ENCODE data around the gene GLT8D1. TPM values are rescaled to one million over a fixed set of nuclear protein-coding genes. Genes with fewer than 3 reads are reported as not detected.

The GLT8D1 gene
- total and polyA plus RNA-seq, 2 of the 4 experiments (the other 2 are of a cell fraction), result 87.8 to 124 TPM

- H2BK120ac ChIP-seq (ENCODE audit: low read depth, low read length), result peak overlapping the region; percentile 51; the same call in 1 of the 2 replicates
- peaks cover 5% of the 10 kb centered on the region; the same call in 1 of the 2 replicates for H3K9me1 ChIP-seq (ENCODE audit: insufficient read depth, low read length)
- 2% methylated on average over 7 of the region's 22 CpGs; no CpG with 5 or more reads in 1 of the 2 experiments for WGBS, 2 experiments (ENCODE audit: extremely low coverage in 2 of 2, insufficient read length in 1 of 2)
- peaks cover 24 to 65% of the 10 kb centered on the region in 2 experiments for H3K79me1 ChIP-seq (ENCODE audit: low read depth in 1 of 2, low read length in 2 of 2)
- in situ Hi-C loops (cut with MboI; ENCODE audit: low sequenced_read_pairs) (no loop called here), intact Hi-C loops (cut with micrococcal nuclease) (no loop called here), dilution Hi-C loops (cut with HindIII; ENCODE audit: low sequenced_read_pairs, unreplicated experiment) (no loop called here)
- H2AK5ac ChIP-seq (ENCODE audit: low read depth, low read length), result peak overlapping the region; percentile 83
- H4K5ac ChIP-seq (ENCODE audit: low read depth, low read length), result peak overlapping the region; percentile 66
- no peaks in the 10 kb centered on the region for H3K9me3 ChIP-seq (ENCODE audit: control insufficient read depth, insufficient read depth, low read length)
- H3K4me1 ChIP-seq (ENCODE audit: control insufficient read depth, insufficient read depth, low read length), result peaks cover 5% of the 10 kb centered on the region
- H3K27ac ChIP-seq (ENCODE audit: insufficient read depth, low read length), result peak overlapping the region; percentile 91
- ChIA-PET POLR2A (ENCODE audit: unreplicated experiment) (interaction anchor here (0.6 kb wide), 1 partner anchor 615 kb away, joined by 14 read pairs; no protein-coding TSS in a partner anchor), CTCF (no interaction called here)
- no peak overlapping the region for H2BK15ac ChIP-seq (ENCODE audit: low read depth, low read length)
- DNase-seq (peak; percentile 33), ATAC-seq (ENCODE audit: low read depth) (peak; percentile 5)
- H4K91ac ChIP-seq (ENCODE audit: insufficient read depth, low read depth, low read length), result peak overlapping the region; percentile 96
- no peaks in the 10 kb centered on the region for H3K27me3 ChIP-seq (ENCODE audit: control insufficient read depth, insufficient read depth, low read length)
- peak overlapping the region; percentile 80 for H3K9ac ChIP-seq (ENCODE audit: low read depth, low read length)
- H3K4me3 ChIP-seq (ENCODE audit: insufficient read depth, low read depth, low read length), result peak overlapping the region; percentile 95
- H4K8ac ChIP-seq (ENCODE audit: low read depth in 2 of 2, low read length in 2 of 2), result peak overlapping the region; percentile 87 to 92
- H3K4me2 ChIP-seq (ENCODE audit: low read depth, low read length), result peak overlapping the region; percentile 99
- peak overlapping the region; percentile 87 for H3K23ac ChIP-seq (ENCODE audit: low read depth, low read length)
- H3K14ac ChIP-seq (replicated peaks; ENCODE audit: low read depth, low read length), result peak overlapping the region; percentile 88
- H2AFZ ChIP-seq (replicated peaks; ENCODE audit: low read length, poor library complexity), result peak overlapping the region; percentile 100
- H2AK9ac ChIP-seq (replicated peaks; ENCODE audit: low read depth, low read length, poor library complexity), result peak overlapping the region; percentile 100
- TSS peak; percentile 55 for BruUV-seq (replicated peaks)
- H3K4ac ChIP-seq (ENCODE audit: low read depth, low read length), result peak overlapping the region; percentile 97
- no peak overlapping the region for H2BK20ac ChIP-seq (ENCODE audit: low read depth, low read length)
- H2BK5ac ChIP-seq (ENCODE audit: low read depth, low read length, poor library complexity, severe bottlenecking), result peak overlapping the region; percentile 90
- peak overlapping the region; percentile 26 for H3K18ac ChIP-seq (ENCODE audit: low read depth, low read length)
- peak overlapping the region; percentile 89 for H3K56ac ChIP-seq (ENCODE audit: extremely low read depth, insufficient read depth, low read length)
- peaks cover 7% of the 10 kb centered on the region for H3K36me3 ChIP-seq (ENCODE audit: control insufficient read depth, insufficient read depth, low read length)
- H4K20me1 ChIP-seq (ENCODE audit: insufficient read depth, low read length), result peaks cover 12% of the 10 kb centered on the region; the same call in 1 of the 2 replicates
- TF ChIP-seq FOS (IDR thresholded peaks at IDR 0.05; ENCODE audit: low read depth, low read length), result no peak
- TF ChIP-seq, protein P1, sequence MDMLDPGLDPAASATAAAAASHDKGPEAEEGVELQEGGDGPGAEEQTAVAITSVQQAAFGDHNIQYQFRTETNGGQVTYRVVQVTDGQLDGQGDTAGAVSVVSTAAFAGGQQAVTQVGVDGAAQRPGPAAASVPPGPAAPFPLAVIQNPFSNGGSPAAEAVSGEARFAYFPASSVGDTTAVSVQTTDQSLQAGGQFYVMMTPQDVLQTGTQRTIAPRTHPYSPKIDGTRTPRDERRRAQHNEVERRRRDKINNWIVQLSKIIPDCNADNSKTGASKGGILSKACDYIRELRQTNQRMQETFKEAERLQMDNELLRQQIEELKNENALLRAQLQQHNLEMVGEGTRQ (IDR thresholded peaks at IDR 0.05; ENCODE audit: low read depth, low read length), result no peak
- peak; percentile 46; the same call in 1 of the 2 replicates for TF ChIP-seq BHLHE40 (IDR thresholded peaks at IDR 0.05; ENCODE audit: low read depth, low read length)
- no peak for TF ChIP-seq CTCF (conservative IDR thresholded peaks at IDR 0.05; ENCODE audit: low read depth, low read length)
- no peak for TF ChIP-seq POLR2A (IDR thresholded peaks at IDR 0.05; ENCODE audit: low read depth, low read length)
- no peak for TF ChIP-seq MAZ (IDR thresholded peaks at IDR 0.05; ENCODE audit: borderline replicate concordance, low read depth, low read length)
- TF ChIP-seq RAD21 (IDR thresholded peaks at IDR 0.05; ENCODE audit: low read length), result no peak
- TF ChIP-seq, protein P2, sequence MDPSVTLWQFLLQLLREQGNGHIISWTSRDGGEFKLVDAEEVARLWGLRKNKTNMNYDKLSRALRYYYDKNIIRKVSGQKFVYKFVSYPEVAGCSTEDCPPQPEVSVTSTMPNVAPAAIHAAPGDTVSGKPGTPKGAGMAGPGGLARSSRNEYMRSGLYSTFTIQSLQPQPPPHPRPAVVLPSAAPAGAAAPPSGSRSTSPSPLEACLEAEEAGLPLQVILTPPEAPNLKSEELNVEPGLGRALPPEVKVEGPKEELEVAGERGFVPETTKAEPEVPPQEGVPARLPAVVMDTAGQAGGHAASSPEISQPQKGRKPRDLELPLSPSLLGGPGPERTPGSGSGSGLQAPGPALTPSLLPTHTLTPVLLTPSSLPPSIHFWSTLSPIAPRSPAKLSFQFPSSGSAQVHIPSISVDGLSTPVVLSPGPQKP (IDR thresholded peaks at IDR 0.05; ENCODE audit: borderline replicate concordance, low read depth, low read length), result no peak
- no peak for TF ChIP-seq RFX5 (IDR thresholded peaks at IDR 0.05; ENCODE audit: low read depth, low read length)
- no peak for TF ChIP-seq CEBPB (IDR thresholded peaks at IDR 0.05; ENCODE audit: low read depth, low read length)
- TF ChIP-seq NFE2L2 (IDR thresholded peaks at IDR 0.05; ENCODE audit: low read depth, low read length), result no peak
- TF ChIP-seq MXI1 (IDR thresholded peaks at IDR 0.05; ENCODE audit: borderline replicate concordance, low read depth, low read length), result peak; percentile 52; the same call in 1 of the 2 replicates
- TF ChIP-seq RCOR1 (IDR thresholded peaks at IDR 0.05; ENCODE audit: insufficient replicate concordance, low read length), result no peak
- no peak for TF ChIP-seq CHD1 (IDR thresholded peaks at IDR 0.05; ENCODE audit: low read depth, low read length)
Measured at GRCh38 chr3:52704611-52705437, 767 bp downstream of the GLT8D1 start.

All from IMR-90 (cell line).